GM12878 (cell line): ENCODE measurements around the gene MPP1. TPM values are rescaled to one million over a fixed set of nuclear protein-coding genes. Genes with fewer than 3 reads are reported as not detected.

Experiments used
- ATAC-seq: fragments of 200-7000 bp; cut with Tn5 transposase; 3 replicates; pipeline ENCODE4 v1.9.1; 2020; ENCODE audit warnings: mild to moderate bottlenecking, moderate library complexity
- BruUV-seq: library from RNA; stranded (reverse); fragments of 400-500 nt; replicated peaks from 2 replicates; lab custom pipeline; 2021; lab: Mats Ljungman, UMichigan
- CTCF ChIA-PET: fragments of 300-600 bp; sonication (Branson Sonifier 250); formaldehyde crosslinking; extraction: SDS; loops from one replicate; lab custom pipeline; 2021; ENCODE audit warnings: inconsistent platforms; lab: Yijun Ruan, JAX
- POLR2A ChIA-PET: fragments of 350-600 bp; formaldehyde crosslinking; extraction: SDS; loops from one replicate; lab custom pipeline; 2021; ENCODE audit warnings: inconsistent platforms; lab: Charles Lee
- RAD21 ChIA-PET: fragments of 300-600 bp; sonication (Branson Sonifier 250); formaldehyde crosslinking; loops from one replicate; lab custom pipeline; 2023; ENCODE audit warnings: antibody characterized with exemption; ENCODE audit not compliant: unreplicated experiment; lab: Charles Lee
- SMC1A ChIA-PET: fragments of 300-600 bp; sonication (Branson Sonifier 250); formaldehyde crosslinking; loops from one replicate; lab custom pipeline; 2023; ENCODE audit not compliant: unreplicated experiment, uncharacterized antibody; lab: Charles Lee
- DNase-seq: peaks from one replicate; pipeline ENCODE4 v3.0.0-alpha.2; 2011; ENCODE audit warnings: low read depth, low spot score
- FAIRE-seq: peaks from 3 replicates; lab custom pipeline; 2011; peaks lifted over from hg19 to GRCh38; lab: Jason Lieb, UNC
- H2AFZ ChIP-seq: 2 replicates; pipeline ENCODE4 v1.6.0; 2011; ENCODE audit warnings: low read depth, low read length, control low read depth; ENCODE audit not compliant: control insufficient read depth
- H3K27ac ChIP-seq: 2 replicates; pipeline ENCODE4 v1.5.1; 2011; ENCODE audit warnings: control low read depth; ENCODE audit not compliant: control insufficient read depth, insufficient read depth
- H3K27me3 ChIP-seq, 2 experiments: replicated peaks in 1 of 2; 2 replicates each; pipeline versions ENCODE4 v1.6.0 to v1.6.1; 2011; ENCODE audit warnings: low read length in 1 of 2; ENCODE audit not compliant: control insufficient read depth in 2 of 2, insufficient read depth in 2 of 2
- H3K36me3 ChIP-seq, 2 experiments: 2 replicates each; pipeline ENCODE4 v1.5.1; 2011; ENCODE audit warnings: low read length in 1 of 2; ENCODE audit not compliant: control insufficient read depth in 2 of 2, insufficient read depth in 2 of 2
- H3K4me1 ChIP-seq: 2 replicates; pipeline ENCODE4 v1.6.1; 2011; ENCODE audit warnings: mild to moderate bottlenecking, low read length, moderate library complexity, mixed read lengths; ENCODE audit not compliant: control insufficient read depth, insufficient read depth
- H3K4me2 ChIP-seq: 2 replicates; pipeline ENCODE4 v1.6.0; 2011; ENCODE audit warnings: control low read depth; ENCODE audit not compliant: control insufficient read depth, insufficient read depth
- H3K4me3 ChIP-seq: fragments of 200-600 bp; sonication (generic); 2 replicates; pipeline ENCODE4 v1.5.1; 2016
- H3K79me2 ChIP-seq: 2 replicates; pipeline ENCODE4 v1.6.0; 2011; ENCODE audit warnings: low read length; ENCODE audit not compliant: control insufficient read depth, insufficient read depth
- H3K9ac ChIP-seq: 2 replicates; pipeline ENCODE4 v1.8.0; 2011; ENCODE audit warnings: low read length, control low read depth, mixed read lengths; ENCODE audit not compliant: control insufficient read depth, insufficient read depth
- H3K9me3 ChIP-seq: replicated peaks from 3 replicates; pipeline ENCODE4 v1.5.1; 2011; ENCODE audit warnings: mild to moderate bottlenecking, low read length; ENCODE audit not compliant: control insufficient read depth, insufficient read depth
- H4K20me1 ChIP-seq: 2 replicates; pipeline ENCODE4 v1.6.0; 2011; ENCODE audit not compliant: control insufficient read depth, insufficient read depth
- ATF7 ChIP-seq: fragments of 450-650 bp; IDR thresholded peaks from 2 replicates; pipeline ENCODE4 v1.6.1; 2016; ENCODE audit warnings: low read depth, mild to moderate bottlenecking
- BMI1 ChIP-seq: fragments of 450-650 bp; IDR thresholded peaks from 2 replicates; pipeline ENCODE4 v1.6.1; 2016; ENCODE audit warnings: mild to moderate bottlenecking, moderate library complexity, borderline replicate concordance
- CEBPB ChIP-seq, 2 experiments: fragments of 150-350 bp in 1 of 2; IDR thresholded peaks; 2 replicates each; pipeline ENCODE4 v1.6.1; 2012 to 2014; ENCODE audit warnings: low read depth in 2 of 2, low read length in 2 of 2, borderline replicate concordance in 1 of 2, inconsistent platforms in 1 of 2
- ELK1 ChIP-seq: IDR thresholded peaks from 2 replicates; pipeline ENCODE4 v1.6.1; 2012; ENCODE audit warnings: low read depth, low read length, improper control_type of control experiment
- MYC ChIP-seq: IDR thresholded peaks from 2 replicates; pipeline ENCODE4 v1.6.1; 2011; ENCODE audit warnings: mild to moderate bottlenecking, low read length, moderate library complexity, inconsistent platforms; ENCODE audit not compliant: insufficient read depth, insufficient replicate concordance, insufficient read length, severe bottlenecking
- NFIC ChIP-seq: IDR thresholded peaks from 2 replicates; pipeline ENCODE4 v1.6.1; 2012; ENCODE audit warnings: low read depth, mild to moderate bottlenecking, inconsistent platforms, low read length, moderate library complexity
- PAX5 ChIP-seq: IDR thresholded peaks from 2 replicates; pipeline ENCODE4 v1.6.1; 2011; ENCODE audit warnings: low read depth, low read length, borderline replicate concordance
- PBX3 ChIP-seq: IDR thresholded peaks from 2 replicates; pipeline ENCODE4 v1.6.1; 2011; ENCODE audit warnings: mild to moderate bottlenecking, low read depth, low read length, moderate library complexity; ENCODE audit not compliant: insufficient replicate concordance
- POU2F2 ChIP-seq: IDR thresholded peaks from 3 replicates; pipeline ENCODE4 v1.6.1; 2011; ENCODE audit warnings: low read depth, mild to moderate bottlenecking, low read length, borderline replicate concordance
- RBBP5 ChIP-seq: fragments of 200-600 bp; sonication (generic); conservative IDR thresholded peaks from 2 replicates; pipeline ENCODE4 v1.6.1; 2016
- REST ChIP-seq: IDR thresholded peaks from 2 replicates; pipeline ENCODE4 v1.6.1; 2012; ENCODE audit warnings: mild to moderate bottlenecking, low read depth, low read length
- SRF ChIP-seq, 2 experiments: IDR thresholded peaks; 2 replicates each; pipeline ENCODE4 v1.6.1; 2011; ENCODE audit warnings: low read depth in 2 of 2, low read length in 2 of 2, mild to moderate bottlenecking in 1 of 2, moderate library complexity in 1 of 2
- SUZ12 ChIP-seq: fragments of 200-600 bp; sonication (generic); IDR thresholded peaks from one replicate; pipeline ENCODE4 v1.6.1; 2018; ENCODE audit warnings: antibody characterized with exemption, mild to moderate bottlenecking; ENCODE audit not compliant: unreplicated experiment
- YBX1 ChIP-seq: fragments of 450-650 bp; IDR thresholded peaks from 2 replicates; pipeline ENCODE4 v1.6.1; 2016; ENCODE audit warnings: antibody characterized with exemption
- ZNF207 ChIP-seq: fragments of 450-650 bp; IDR thresholded peaks from 2 replicates; pipeline ENCODE4 v1.6.1; 2014; ENCODE audit warnings: antibody characterized with exemption, mild to moderate bottlenecking, borderline replicate concordance
- WGBS: methylation state at CpG from one replicate; pipeline ENCODE4 v1.1.6; 2016; ENCODE audit warnings: low lambda C conversion rate; ENCODE audit not compliant: insufficient replicate concordance, insufficient coverage; ENCODE audit errors: missing lambda C conversion rate; 5-methylcytosine and 5-hydroxymethylcytosine counted together
- in situ Hi-C: fragments of 300-500 bp; cut with MboI; formaldehyde crosslinking; loops from 9 replicates; pipeline ENCODE4 v1.14.3; 2018; ENCODE audit warnings: mixed read lengths
- intact Hi-C: fragments of 100-400 bp; cut with micrococcal nuclease; formaldehyde crosslinking; loops from one replicate; pipeline ENCODE4 v1.14.2; 2022; ENCODE audit not compliant: unreplicated experiment
- polyA plus RNA-seq, 11 experiments: library from polyadenylated mRNA; depleted of rRNA in 4 of 11; unstranded in 6 of 11; stranded (reverse) in 5 of 11; fragments of >200 nt; fragmentation: Nextera tagmentation in 4 of 11; fragmentation: Illumina TruSeq in 1 of 11; extraction: Ambion mirVana in 4 of 11; extraction: Trizol in 1 of 11; gene quantifications; 1 replicate in 1 of 11; 2 replicates in 10 of 11; pipeline versions ENCODE4 v1.2.1 to v1.2.3, GENCODE V29; 2011 to 2016; ENCODE audit warnings: inconsistent platforms in 2 of 11, missing spikeins in 2 of 11, low read depth in 1 of 11
- total RNA-seq, 4 experiments: library from RNA; depleted of rRNA in 3 of 4; stranded (reverse); fragments of >200 nt in 3 of 4; fragmentation: Illumina TruSeq in 1 of 4; extraction: Trizol in 1 of 4; gene quantifications; 2 replicates each; pipeline versions ENCODE4 v1.2.1 to v1.2.3, GENCODE V29; 2013 to 2021

MPP1 gene
- total and polyA plus RNA-seq, 10 of the 15 experiments (the other 5 are each of a cell fraction or from before 2014, with no cell fraction given): 1.9 to 20.1 (median 14.8) TPM

GRCh38 chrX:154730253-154730891 lies 74.9 kb downstream of the MPP1 start:
- CTCF ChIA-PET: interaction anchor here (1.4 kb wide), 1 partner anchor 18 kb away, joined by 4 read pairs; no protein-coding TSS in a partner anchor
- ATAC-seq (no peak), DNase-seq (no peak), FAIRE-seq (no peak)
- RAD21 ChIA-PET: interaction anchor here (1.2 kb wide), 1 partner anchor 18 kb away, joined by 4 read pairs; no protein-coding TSS in a partner anchor
- no peak for TF ChIP-seq PAX5
- TF ChIP-seq SRF (IDR thresholded peaks at IDR 0.05; ENCODE audit: low read depth in 2 of 2, low read length in 2 of 2): no peak
- TF ChIP-seq REST: no peak
- TF ChIP-seq MYC: no peak
- TF ChIP-seq CEBPB (IDR thresholded peaks at IDR 0.05; ENCODE audit: borderline replicate concordance in 1 of 2, low read depth in 2 of 2, low read length in 2 of 2): no peak
- no peak for TF ChIP-seq NFIC
- no peak for TF ChIP-seq ATF7
- no peak for TF ChIP-seq SUZ12
- no peak for TF ChIP-seq RBBP5
- no peak for TF ChIP-seq YBX1
- no peak for TF ChIP-seq POU2F2
- TF ChIP-seq ELK1: no peak
- no peak for TF ChIP-seq PBX3
- no peak for TF ChIP-seq BMI1
- TF ChIP-seq ZNF207: no peak
- 58% methylated on average over 6 of the region's 6 CpGs for WGBS
- Histone ChIP-seq H3K79me2 (no peaks in the 10 kb centered on the region), H4K20me1 (no peaks in the 10 kb centered on the region), H2AFZ (no peak overlapping the region), H3K27ac (no peak overlapping the region), H3K4me2 (no peak overlapping the region), H3K9me3 (no peaks in the 10 kb centered on the region), H3K4me1 (peaks cover 8% of the 10 kb centered on the region), H3K9ac (no peak overlapping the region), H3K4me3 (no peak overlapping the region), H3K36me3 (no peaks in the 10 kb centered on the region), H3K27me3 (no peaks in the 10 kb centered on the region)
- BruUV-seq: no TSS peak
- POLR2A ChIA-PET: no interaction called here
- intact Hi-C loops (no loop called here), in situ Hi-C loops (loop anchor here (25.0 kb wide), 1 partner anchor 143 kb away; the partner anchor contains the start of gene CTAG1A)
- SMC1A ChIA-PET: interaction anchor here (0.7 kb wide), 1 partner anchor 18 kb away, joined by 3 read pairs; no protein-coding TSS in a partner anchor
